Measurements from ENCODE around the gene TERF2IP. TPM values are rescaled to one million over a fixed set of nuclear protein-coding genes. Genes with fewer than 3 reads are reported as not detected.

TERF2IP gene
- total and polyA plus RNA-seq, 4 donors: 46.5 to 78.3 (median 62.9) TPM

DNA sequence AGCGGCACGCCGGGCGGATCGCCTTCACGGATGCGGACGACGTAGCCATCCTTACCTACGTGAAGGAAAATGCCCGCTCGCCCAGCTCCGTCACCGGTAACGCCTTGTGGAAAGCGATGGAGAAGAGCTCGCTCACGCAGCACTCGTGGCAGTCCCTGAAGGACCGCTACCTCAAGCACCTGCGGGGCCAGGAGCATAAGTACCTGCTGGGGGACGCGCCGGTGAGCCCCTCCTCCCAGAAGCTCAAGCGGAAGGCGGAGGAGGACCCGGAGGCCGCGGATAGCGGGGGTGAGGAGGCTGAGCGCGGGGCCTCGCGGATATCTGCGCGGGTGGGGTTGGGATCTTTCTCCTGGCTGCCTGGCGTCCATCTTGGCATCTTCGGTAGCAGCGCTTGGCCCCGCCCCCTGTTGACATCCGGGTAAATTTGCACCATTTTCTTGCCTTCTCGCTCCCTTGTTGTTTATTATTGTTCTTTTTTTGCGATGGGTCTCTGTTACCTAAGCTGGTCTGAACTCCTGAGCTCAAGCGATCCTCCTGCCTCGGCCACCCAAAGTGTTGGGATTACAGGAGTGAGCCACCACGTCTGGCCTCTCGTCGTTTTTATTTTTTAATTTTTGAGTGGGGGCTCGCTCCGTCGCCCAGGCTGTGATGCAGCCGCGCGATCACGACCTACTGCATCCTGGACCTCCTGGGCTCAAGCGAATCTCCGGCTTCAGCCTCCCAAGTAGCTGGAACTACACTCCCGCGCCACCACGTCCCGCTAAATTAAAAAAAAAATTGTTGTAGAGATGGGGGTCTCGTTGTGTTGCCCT lies 898 bp downstream of the TERF2IP start:
- Histone ChIP-seq H3K36me3 (ENCODE audit: control insufficient read depth in 1 of 2, insufficient read depth in 2 of 2, low read length in 1 of 2) (no peaks in the 10 kb centered on the region), H3K27me3 (ENCODE audit: control insufficient read depth in 1 of 2, insufficient read depth in 2 of 2, low read length in 1 of 2) (no peaks in the 10 kb centered on the region), H3K27ac (ENCODE audit: low read depth in 1 of 2, low read length in 2 of 2) (peak overlapping the region; percentile 70 to 97), H3K4me3 (ENCODE audit: low read length in 2 of 2) (peak overlapping the region; percentile 71 to 93), H3K9me3 (ENCODE audit: control insufficient read depth, low read length) (no peaks in the 10 kb centered on the region), H3K4me1 (ENCODE audit: control insufficient read depth in 1 of 2, insufficient read depth in 2 of 2, low read length in 2 of 2) (peaks cover 3 to 5% of the 10 kb centered on the region in 2 donors)
- intact Hi-C loops (cut with DNase I): loop anchor here in 1 of 2 donors (2.0 kb wide), 1 partner anchor 116 kb away; no protein-coding TSS in a partner anchor
- WGBS, 2 donors: 0% methylated on average over 56 to 62 of the region's 62 CpGs
- DNase-seq (peak; percentile 91 to 95), ATAC-seq (ENCODE audit: low FRiP score) (peak; percentile 86)

DNA sequence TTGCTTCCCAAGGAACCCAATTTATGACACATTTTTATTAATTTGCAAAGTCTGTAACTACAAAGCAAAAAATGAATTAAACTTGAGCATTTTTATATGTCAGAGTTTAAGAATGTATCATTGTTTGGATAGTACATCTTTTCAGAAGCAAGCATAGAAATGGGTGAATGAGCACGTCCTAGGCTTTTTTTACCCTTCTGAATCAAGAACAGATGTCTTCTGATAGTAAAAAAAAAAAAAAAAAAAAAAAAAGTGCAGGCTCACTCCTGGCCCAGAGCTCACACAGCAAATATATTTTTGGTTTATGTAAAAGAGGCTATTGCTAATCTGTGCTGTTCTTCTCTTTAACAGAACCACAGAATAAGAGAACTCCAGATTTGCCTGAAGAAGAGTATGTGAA lies 6.3 kb downstream of the TERF2IP start:
- Histone ChIP-seq H3K4me3 (ENCODE audit: low read length in 2 of 2) (no peak overlapping the region), H3K4me1 (ENCODE audit: control insufficient read depth in 1 of 2, insufficient read depth in 2 of 2, low read length in 2 of 2) (peaks cover 3 to 5% of the 10 kb centered on the region in 2 donors), H3K36me3 (ENCODE audit: control insufficient read depth in 1 of 2, insufficient read depth in 2 of 2, low read length in 1 of 2) (peaks cover 7 to 16% of the 10 kb centered on the region in 2 donors), H3K9me3 (ENCODE audit: control insufficient read depth, low read length) (no peaks in the 10 kb centered on the region), H3K27ac (ENCODE audit: low read depth in 1 of 2, low read length in 2 of 2) (no peak overlapping the region), H3K27me3 (ENCODE audit: control insufficient read depth in 1 of 2, insufficient read depth in 2 of 2, low read length in 1 of 2) (no peaks in the 10 kb centered on the region)
- intact Hi-C loops (cut with DNase I): no loop called here
- WGBS, 2 donors: 5 to 7% methylated on average over 1 of the region's 1 CpG
- DNase-seq (no peak), ATAC-seq (ENCODE audit: low FRiP score) (no peak)

- 85 to 89% methylated on average over 2 of the region's 2 CpGs for WGBS, 2 donors
- DNase-seq (no peak), ATAC-seq (ENCODE audit: low FRiP score) (peak; percentile 9)
- Histone ChIP-seq H3K4me1 (ENCODE audit: control insufficient read depth in 1 of 2, insufficient read depth in 2 of 2, low read length in 2 of 2) (no peaks in the 10 kb centered on the region), H3K4me3 (ENCODE audit: low read length in 2 of 2) (no peak overlapping the region), H3K27ac (ENCODE audit: low read depth in 1 of 2, low read length in 2 of 2) (no peak overlapping the region), H3K9me3 (ENCODE audit: control insufficient read depth, low read length) (no peaks in the 10 kb centered on the region), H3K36me3 (ENCODE audit: control insufficient read depth in 1 of 2, insufficient read depth in 2 of 2, low read length in 1 of 2) (peaks cover 12 to 16% of the 10 kb centered on the region in 2 donors), H3K27me3 (ENCODE audit: control insufficient read depth in 1 of 2, insufficient read depth in 2 of 2, low read length in 1 of 2) (no peaks in the 10 kb centered on the region)
- intact Hi-C loops (cut with DNase I): no loop called here
These were observed 10.6 kb downstream of the TERF2IP start for GRCh38 chr16:75658175-75658574.

GRCh38 chr16:75660321-75660720 lies 12.7 kb downstream of the TERF2IP start:
- Histone ChIP-seq H3K9me3 (ENCODE audit: control insufficient read depth, low read length) (no peaks in the 10 kb centered on the region), H3K27me3 (ENCODE audit: control insufficient read depth in 1 of 2, insufficient read depth in 2 of 2, low read length in 1 of 2) (no peaks in the 10 kb centered on the region), H3K4me3 (ENCODE audit: low read length in 2 of 2) (no peak overlapping the region), H3K36me3 (ENCODE audit: control insufficient read depth in 1 of 2, insufficient read depth in 2 of 2, low read length in 1 of 2) (peaks cover 12 to 16% of the 10 kb centered on the region in 2 donors), H3K27ac (ENCODE audit: low read depth in 1 of 2, low read length in 2 of 2) (no peak overlapping the region), H3K4me1 (ENCODE audit: control insufficient read depth in 1 of 2, insufficient read depth in 2 of 2, low read length in 2 of 2) (no peaks in the 10 kb centered on the region)
- intact Hi-C loops (cut with DNase I): loop anchor here in 1 of 2 donors (5.0 kb wide), 1 partner anchor 102 kb away; no protein-coding TSS in a partner anchor
- DNase-seq (no peak), ATAC-seq (ENCODE audit: low FRiP score) (no peak)
- WGBS, 2 donors: 84% methylated on average over 6 of the region's 6 CpGs

GRCh38 chr16:75660726-75661302 lies 13.2 kb downstream of the TERF2IP start:
- no peaks in the 10 kb centered on the region for H3K4me1 ChIP-seq (ENCODE audit: control insufficient read depth in 1 of 2, insufficient read depth in 2 of 2, low read length in 2 of 2)
- intact Hi-C loops (cut with DNase I): loop anchor here in 1 of 2 donors (5.0 kb wide), 1 partner anchor 101 kb away; no protein-coding TSS in a partner anchor
- ATAC-seq (ENCODE audit: low FRiP score) (no peak), DNase-seq (no peak)
- no peaks in the 10 kb centered on the region for H3K9me3 ChIP-seq (ENCODE audit: control insufficient read depth, low read length)
- no peak overlapping the region for H3K27ac ChIP-seq (ENCODE audit: low read depth in 1 of 2, low read length in 2 of 2)
- 42 to 45% methylated on average over 4 of the region's 4 CpGs for WGBS, 2 donors
- peaks cover 12% of the 10 kb centered on the region in 2 donors for H3K36me3 ChIP-seq (ENCODE audit: control insufficient read depth in 1 of 2, insufficient read depth in 2 of 2, low read length in 1 of 2)
- no peak overlapping the region for H3K4me3 ChIP-seq (ENCODE audit: low read length in 2 of 2)
- H3K27me3 ChIP-seq (ENCODE audit: control insufficient read depth in 1 of 2, insufficient read depth in 2 of 2, low read length in 1 of 2): no peaks in the 10 kb centered on the region

DNA sequence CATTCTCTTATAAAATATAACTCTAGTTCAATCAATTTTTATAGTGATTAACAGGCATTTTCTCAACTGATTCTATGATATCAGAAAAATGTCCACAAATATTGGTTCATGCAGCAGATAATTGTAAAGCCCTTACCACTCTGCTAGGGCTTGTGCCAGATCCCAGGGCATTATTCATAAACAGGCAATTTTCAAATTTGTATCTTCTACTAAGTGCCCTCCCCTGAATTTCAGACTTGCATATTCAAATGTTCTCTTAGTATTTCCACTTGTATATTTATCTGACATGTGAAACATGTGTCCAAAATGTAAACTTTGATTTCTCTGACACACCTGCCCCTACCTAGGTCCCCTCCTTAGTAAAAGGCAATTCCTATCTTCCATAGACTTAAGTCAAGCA lies 19.9 kb downstream of the TERF2IP start:
- Histone ChIP-seq H3K9me3 (ENCODE audit: control insufficient read depth, low read length) (no peaks in the 10 kb centered on the region), H3K27me3 (ENCODE audit: control insufficient read depth in 1 of 2, insufficient read depth in 2 of 2, low read length in 1 of 2) (no peaks in the 10 kb centered on the region), H3K4me1 (ENCODE audit: control insufficient read depth in 1 of 2, insufficient read depth in 2 of 2, low read length in 2 of 2) (no peaks in the 10 kb centered on the region), H3K4me3 (ENCODE audit: low read length in 2 of 2) (no peak overlapping the region), H3K36me3 (ENCODE audit: control insufficient read depth in 1 of 2, insufficient read depth in 2 of 2, low read length in 1 of 2) (peaks cover 0 to 3% of the 10 kb centered on the region in 2 donors), H3K27ac (ENCODE audit: low read depth in 1 of 2, low read length in 2 of 2) (no peak overlapping the region)
- intact Hi-C loops (cut with DNase I): no loop called here
- no peak for DNase-seq
- no peak for ATAC-seq (ENCODE audit: low FRiP score)

- Histone ChIP-seq H3K27ac (ENCODE audit: low read depth in 1 of 2, low read length in 2 of 2) (no peak within 1 kb of the TSS), H3K36me3 (ENCODE audit: control insufficient read depth in 1 of 2, insufficient read depth in 2 of 2, low read length in 1 of 2) (no peaks in the 10 kb centered on the region), H3K4me3 (ENCODE audit: low read length in 2 of 2) (no peak within 1 kb of the TSS), H3K4me1 (ENCODE audit: control insufficient read depth in 1 of 2, insufficient read depth in 2 of 2, low read length in 2 of 2) (no peaks in the 10 kb centered on the region), H3K27me3 (ENCODE audit: control insufficient read depth in 1 of 2, insufficient read depth in 2 of 2, low read length in 1 of 2) (no peaks in the 10 kb centered on the region), H3K9me3 (ENCODE audit: control insufficient read depth, low read length) (no peaks in the 10 kb centered on the region)
- ATAC-seq (ENCODE audit: low FRiP score) (no peak), DNase-seq (no peak)
- intact Hi-C loops (cut with DNase I): no loop called here
- 88 to 91% methylated on average over 4 of the region's 4 CpGs for WGBS, 2 donors
These were observed 29.3 kb downstream of the TERF2IP start, which contains the start of gene CPHXL2 for GRCh38 chr16:75676909-75677308. Gene CPHXL2 (minus strand): TSS chr16:75677009. CDS start chr16:75676999, 10 bp downstream.

- no peaks in the 10 kb centered on the region for H3K9me3 ChIP-seq (ENCODE audit: control insufficient read depth, low read length)
- no peak overlapping the region for H3K4me3 ChIP-seq (ENCODE audit: low read length in 2 of 2)
- no peak overlapping the region for H3K27ac ChIP-seq (ENCODE audit: low read depth in 1 of 2, low read length in 2 of 2)
- intact Hi-C loops (cut with DNase I): no loop called here
- no peaks in the 10 kb centered on the region for H3K36me3 ChIP-seq (ENCODE audit: control insufficient read depth in 1 of 2, insufficient read depth in 2 of 2, low read length in 1 of 2)
- ATAC-seq (ENCODE audit: low FRiP score) (no peak), DNase-seq (no peak)
- H3K27me3 ChIP-seq (ENCODE audit: control insufficient read depth in 1 of 2, insufficient read depth in 2 of 2, low read length in 1 of 2): no peaks in the 10 kb centered on the region
- no peaks in the 10 kb centered on the region for H3K4me1 ChIP-seq (ENCODE audit: control insufficient read depth in 1 of 2, insufficient read depth in 2 of 2, low read length in 2 of 2)
- 87 to 89% methylated on average over 5 of the region's 5 CpGs for WGBS, 2 donors
These were observed 31.8 kb downstream of the TERF2IP start for GRCh38 chr16:75679366-75679765.

- no peak overlapping the region for H3K27ac ChIP-seq (ENCODE audit: low read depth in 1 of 2, low read length in 2 of 2)
- no peaks in the 10 kb centered on the region for H3K27me3 ChIP-seq (ENCODE audit: control insufficient read depth in 1 of 2, insufficient read depth in 2 of 2, low read length in 1 of 2)
- no peak overlapping the region for H3K4me3 ChIP-seq (ENCODE audit: low read length in 2 of 2)
- WGBS, 2 donors: 87 to 89% methylated on average over 14 of the region's 14 CpGs
- H3K9me3 ChIP-seq (ENCODE audit: control insufficient read depth, low read length): no peaks in the 10 kb centered on the region
- no peaks in the 10 kb centered on the region for H3K36me3 ChIP-seq (ENCODE audit: control insufficient read depth in 1 of 2, insufficient read depth in 2 of 2, low read length in 1 of 2)
- intact Hi-C loops (cut with DNase I): no loop called here
- DNase-seq (no peak), ATAC-seq (ENCODE audit: low FRiP score) (no peak)
- H3K4me1 ChIP-seq (ENCODE audit: control insufficient read depth in 1 of 2, insufficient read depth in 2 of 2, low read length in 2 of 2): no peaks in the 10 kb centered on the region
These were observed 34.7 kb downstream of the TERF2IP start for GRCh38 chr16:75682308-75682707.
